Type B pancreatic cell (in vitro differentiated cells): ENCODE measurements around the gene CACNA1S. TPM values are rescaled to one million over a fixed set of nuclear protein-coding genes. Genes with fewer than 3 reads are reported as not detected.
A peak's percentile ranks its signal among the peaks of the same experiment; 100 is the strongest.

Experiments
- DNase-seq: peaks from one replicate; pipeline ENCODE4 v3.0.0; 2021; ENCODE audit warnings: mixed read lengths; ENCODE audit not compliant: unreplicated experiment; ENCODE audit errors: extremely low spot score
- H3K27ac Mint-ChIP-seq: 2 replicates; pipeline ENCODE4 v1.8.0; 2021; ENCODE audit warnings: mild to moderate bottlenecking, mixed read lengths
- H3K27me3 Mint-ChIP-seq: 2 replicates; pipeline ENCODE4 v1.8.0; 2021; ENCODE audit warnings: mixed read lengths
- H3K36me3 Mint-ChIP-seq: 2 replicates; pipeline ENCODE4 v1.8.0; 2021; ENCODE audit warnings: mixed read lengths
- H3K4me1 Mint-ChIP-seq: one replicate; pipeline ENCODE4 v1.8.0; 2021; ENCODE audit warnings: mixed read lengths; ENCODE audit not compliant: unreplicated experiment
- H3K4me3 Mint-ChIP-seq: 2 replicates; pipeline ENCODE4 v1.8.0; 2021; ENCODE audit warnings: mild to moderate bottlenecking, mixed read lengths
- H3K9me3 Mint-ChIP-seq: 2 replicates; pipeline ENCODE4 v1.8.0; 2021; ENCODE audit warnings: mixed read lengths
- CTCF ChIP-seq: fragments of 200-600 bp; sonication (generic); conservative IDR thresholded peaks from 2 replicates; pipeline ENCODE4 v1.5.0; 2021; ENCODE audit warnings: antibody characterized with exemption, mild to moderate bottlenecking
- total RNA-seq: library from RNA; stranded (reverse); gene quantifications from 2 replicates; pipeline ENCODE4 v1.2.1, GENCODE V29; 2021; ENCODE audit warnings: low replicate concordance

The CACNA1S gene
- total RNA-seq, 1 donor from 2014 or later, result 0.12 TPM

DNA sequence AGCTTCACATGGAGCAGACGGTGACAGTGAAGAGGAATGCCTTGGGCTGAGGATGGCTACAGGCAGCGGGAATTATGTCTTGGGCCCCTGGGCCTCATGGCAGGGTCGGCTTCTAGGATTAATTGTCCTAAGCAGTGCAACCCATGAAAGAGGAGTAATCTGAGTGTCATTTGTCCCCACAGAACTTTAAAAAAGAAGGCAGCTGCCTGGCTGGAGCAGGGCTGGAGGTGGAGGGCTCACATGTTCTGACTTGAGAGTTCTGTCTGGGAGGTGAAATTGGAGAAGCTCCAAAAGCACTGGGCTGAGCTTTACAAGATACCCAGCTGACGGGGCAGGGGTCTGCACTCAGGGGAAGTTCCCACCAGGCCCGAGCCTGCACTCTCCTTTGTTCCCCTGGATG is 22.6 kb downstream of the CACNA1S start:
- Mint-ChIP-seq H3K27ac (peak overlapping the region; percentile 17), H3K36me3 (no peaks in the 10 kb centered on the region), H3K27me3 (peaks cover 3% of the 10 kb centered on the region), H3K4me3 (no peak overlapping the region), H3K9me3 (no peaks in the 10 kb centered on the region), H3K4me1 (peaks cover 20% of the 10 kb centered on the region)
- no peak for TF ChIP-seq CTCF
- DNase-seq, result no peak

DNA sequence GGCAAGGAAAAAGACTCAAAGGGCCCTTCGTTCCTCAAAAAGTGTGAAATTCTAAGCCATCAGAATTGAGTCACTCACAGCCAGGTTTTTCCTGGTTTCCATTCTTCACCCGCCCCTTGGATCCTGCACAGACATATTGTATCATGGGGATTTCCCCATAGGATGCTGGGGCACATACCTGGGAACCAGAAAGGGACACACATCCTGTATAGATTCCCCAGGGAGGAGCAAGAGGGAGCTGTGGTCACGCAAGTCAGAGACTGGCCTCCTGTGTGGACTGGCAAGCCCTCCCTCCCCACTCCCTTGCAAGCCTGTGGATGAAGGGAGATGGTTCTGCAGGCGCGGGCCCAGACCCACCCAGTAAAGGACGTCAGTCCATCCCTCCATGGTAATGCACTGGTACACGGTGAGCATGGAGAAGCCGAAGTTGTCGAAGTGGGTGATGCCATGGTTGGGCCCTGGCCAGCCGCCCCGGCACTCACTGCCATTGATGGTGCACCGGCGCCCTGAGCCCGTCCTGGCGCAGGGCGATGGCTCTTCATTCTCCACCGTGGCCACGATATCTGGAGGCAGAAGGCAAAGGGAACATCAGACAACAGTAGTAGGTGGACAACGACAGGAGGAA is 23.2 kb downstream of the CACNA1S start:
- no peak for DNase-seq
- no peaks in the 10 kb centered on the region for H3K9me3 Mint-ChIP-seq
- peak overlapping the region; percentile 17 for H3K27ac Mint-ChIP-seq
- H3K27me3 Mint-ChIP-seq, result peaks cover 3% of the 10 kb centered on the region
- H3K4me1 Mint-ChIP-seq, result peaks cover 26% of the 10 kb centered on the region
- no peaks in the 10 kb centered on the region for H3K36me3 Mint-ChIP-seq
- no peak overlapping the region for H3K4me3 Mint-ChIP-seq
- TF ChIP-seq CTCF, result no peak

DNA sequence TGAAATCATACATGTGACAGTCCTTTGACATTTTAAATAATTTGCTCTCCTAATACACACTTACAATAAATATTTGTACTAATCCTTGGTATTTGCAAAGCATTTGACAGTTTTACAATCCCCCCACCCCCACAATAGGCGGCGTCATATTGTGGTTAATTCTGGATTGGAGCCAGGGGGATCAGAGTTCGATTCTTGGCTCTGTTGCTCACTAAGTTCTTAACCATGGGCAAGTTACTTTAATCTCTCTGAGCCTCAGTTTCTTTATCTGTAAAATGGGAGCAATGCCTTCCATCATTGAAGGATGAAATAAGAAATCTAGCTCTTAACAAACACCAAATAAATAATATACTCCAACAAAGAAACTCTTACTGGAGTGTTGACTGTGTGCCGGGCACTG is 23.8 kb downstream of the CACNA1S start:
- TF ChIP-seq CTCF, result no peak
- Mint-ChIP-seq H3K4me1 (peaks cover 29% of the 10 kb centered on the region), H3K4me3 (no peak overlapping the region), H3K27me3 (peaks cover 3% of the 10 kb centered on the region), H3K27ac (no peak overlapping the region), H3K9me3 (no peaks in the 10 kb centered on the region), H3K36me3 (no peaks in the 10 kb centered on the region)
- DNase-seq, result no peak

- no peak for DNase-seq
- peaks cover 3% of the 10 kb centered on the region for H3K27me3 Mint-ChIP-seq
- no peaks in the 10 kb centered on the region for H3K9me3 Mint-ChIP-seq
- peaks cover 29% of the 10 kb centered on the region for H3K4me1 Mint-ChIP-seq
- H3K27ac Mint-ChIP-seq, result no peak overlapping the region
- no peak overlapping the region for H3K4me3 Mint-ChIP-seq
- H3K36me3 Mint-ChIP-seq, result no peaks in the 10 kb centered on the region
- peak; percentile 65 for TF ChIP-seq CTCF
Observed at GRCh38 chr1:201085902-201086735, 26.1 kb downstream of the CACNA1S start.

GRCh38 chr1:201084295-201084694 is 27.9 kb downstream of the CACNA1S start:
- Mint-ChIP-seq H3K4me1 (peaks cover 22% of the 10 kb centered on the region), H3K9me3 (no peaks in the 10 kb centered on the region), H3K27ac (no peak overlapping the region), H3K36me3 (no peaks in the 10 kb centered on the region), H3K27me3 (peaks cover 6% of the 10 kb centered on the region), H3K4me3 (no peak overlapping the region)
- no peak for TF ChIP-seq CTCF
- no peak for DNase-seq
